ENCODE results near the gene CYP46A1. TPM values are rescaled to one million over a fixed set of nuclear protein-coding genes. Genes with fewer than 3 reads are reported as not detected.

The CYP46A1 gene
- total and polyA plus RNA-seq, 2 donors (not counting 1 experiment from before 2014, with no cell fraction given) = 0.27 to 0.28 TPM

DNA sequence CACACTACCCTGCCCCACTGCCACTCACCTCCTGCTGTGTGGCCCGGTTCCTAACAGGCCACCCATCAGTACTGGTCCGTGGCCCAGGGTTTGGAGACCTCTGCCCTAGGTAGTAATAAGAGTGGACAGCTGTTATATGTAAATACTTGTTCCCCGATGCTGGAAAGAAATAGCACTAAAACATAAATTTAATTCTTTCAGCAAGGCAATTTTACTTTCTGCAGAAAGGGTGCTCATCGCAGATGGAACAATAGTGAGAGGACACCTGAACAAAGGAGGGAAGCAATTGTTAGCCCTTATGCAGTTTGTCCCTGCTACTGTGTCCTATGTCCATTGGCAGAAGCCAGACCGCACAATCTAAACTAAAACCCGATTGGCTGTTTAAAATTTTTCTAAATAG is 5.9 kb upstream of the CYP46A1 start:
- no peak overlapping the region for H3K4me2 ChIP-seq (replicated peaks; ENCODE audit: low read depth, low read length, poor library complexity, severe bottlenecking)
- 100% methylated on average over 3 of the region's 6 CpGs for whole genome bisulfite sequencing (ENCODE audit: insufficient coverage)
- H3K4me3 ChIP-seq (ENCODE audit: control extremely low read depth in 1 of 5, extremely low read depth in 1 of 5, insufficient read depth in 1 of 5, low read depth in 2 of 5, low read length in 4 of 5) = no peak overlapping the region
- no peak overlapping the region for H3K4me3 Mint-ChIP-seq
- peaks cover 0 to 32% (median 2%) of the 10 kb centered on the region in 3 donors for H3K9me3 ChIP-seq (ENCODE audit: control extremely low read depth in 1 of 3, control insufficient read depth in 2 of 3, insufficient read depth in 1 of 3, low read length in 2 of 3)
- no peak overlapping the region for H2AFZ ChIP-seq (ENCODE audit: insufficient read depth, low read depth, low read length, poor library complexity, severe bottlenecking)
- DNase-seq (no peak), ATAC-seq (ENCODE audit: low read depth) (no peak)
- H3K9me3 Mint-ChIP-seq (ENCODE audit: insufficient read depth) = no peaks in the 10 kb centered on the region
- H3K4me1 ChIP-seq (ENCODE audit: control insufficient read depth in 2 of 2, insufficient read depth in 2 of 2, low read length in 2 of 2) = peaks cover 5 to 7% of the 10 kb centered on the region in 2 donors
- no peaks in the 10 kb centered on the region for H4K20me1 ChIP-seq (ENCODE audit: control insufficient read depth, insufficient read depth, low read length, poor library complexity, severe bottlenecking)
- ChIA-PET CTCF (no interaction called here), POLR2A (no interaction called here)
- peaks cover 7% of the 10 kb centered on the region for H3K4me1 Mint-ChIP-seq
- H3K9ac ChIP-seq (ENCODE audit: low read length) = no peak overlapping the region
- H3K27me3 ChIP-seq (replicated peaks in 1 of 4; ENCODE audit: control extremely low read depth in 1 of 4, control insufficient read depth in 3 of 4, insufficient read depth in 4 of 4, low read length in 3 of 4) = peaks cover 0 to 25% (median 1%) of the 10 kb centered on the region in 4 experiments
- no peaks in the 10 kb centered on the region for H3K36me3 ChIP-seq (replicated peaks in 1 of 2; ENCODE audit: control extremely low read depth in 1 of 2, control insufficient read depth in 1 of 2, extremely low read depth in 1 of 2, insufficient read depth in 2 of 2, low read length in 1 of 2)
- intact Hi-C loops (cut with micrococcal nuclease) = no loop called here
- no peak overlapping the region for H3K27ac ChIP-seq (ENCODE audit: low read length in 2 of 2)
- H3K27me3 Mint-ChIP-seq = peaks cover 4% of the 10 kb centered on the region
- no peak for TF ChIP-seq EZH2 (IDR thresholded peaks at IDR 0.05; ENCODE audit: borderline replicate concordance, insufficient read depth, low read depth, low read length, poor library complexity, severe bottlenecking)
- TF ChIP-seq, protein P1, sequence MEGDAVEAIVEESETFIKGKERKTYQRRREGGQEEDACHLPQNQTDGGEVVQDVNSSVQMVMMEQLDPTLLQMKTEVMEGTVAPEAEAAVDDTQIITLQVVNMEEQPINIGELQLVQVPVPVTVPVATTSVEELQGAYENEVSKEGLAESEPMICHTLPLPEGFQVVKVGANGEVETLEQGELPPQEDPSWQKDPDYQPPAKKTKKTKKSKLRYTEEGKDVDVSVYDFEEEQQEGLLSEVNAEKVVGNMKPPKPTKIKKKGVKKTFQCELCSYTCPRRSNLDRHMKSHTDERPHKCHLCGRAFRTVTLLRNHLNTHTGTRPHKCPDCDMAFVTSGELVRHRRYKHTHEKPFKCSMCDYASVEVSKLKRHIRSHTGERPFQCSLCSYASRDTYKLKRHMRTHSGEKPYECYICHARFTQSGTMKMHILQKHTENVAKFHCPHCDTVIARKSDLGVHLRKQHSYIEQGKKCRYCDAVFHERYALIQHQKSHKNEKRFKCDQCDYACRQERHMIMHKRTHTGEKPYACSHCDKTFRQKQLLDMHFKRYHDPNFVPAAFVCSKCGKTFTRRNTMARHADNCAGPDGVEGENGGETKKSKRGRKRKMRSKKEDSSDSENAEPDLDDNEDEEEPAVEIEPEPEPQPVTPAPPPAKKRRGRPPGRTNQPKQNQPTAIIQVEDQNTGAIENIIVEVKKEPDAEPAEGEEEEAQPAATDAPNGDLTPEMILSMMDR (IDR thresholded peaks at IDR 0.05) = no peak
- H3K27ac Mint-ChIP-seq = no peak overlapping the region
- H3K79me2 ChIP-seq (ENCODE audit: control insufficient read depth, insufficient read depth, low read length) = no peaks in the 10 kb centered on the region

DNA sequence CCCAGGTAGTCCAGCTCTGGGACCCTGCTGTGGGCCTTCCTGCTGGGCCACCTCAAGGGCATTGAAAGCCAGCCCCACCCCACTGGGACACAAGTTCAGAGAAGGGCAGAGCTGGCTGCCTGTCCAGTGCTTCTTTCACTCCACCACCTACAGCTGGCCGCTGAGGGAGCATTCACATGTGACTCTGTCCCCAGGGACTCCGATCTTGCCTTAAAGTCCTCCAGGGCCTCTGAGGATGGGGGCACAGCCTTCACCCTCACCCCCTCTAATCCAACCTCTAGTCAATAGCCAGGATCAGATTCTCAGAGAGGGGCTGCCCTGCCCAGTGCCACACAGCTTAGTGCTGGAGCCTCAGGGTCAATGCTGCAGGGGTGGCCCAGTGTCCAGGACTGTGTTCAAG is 5.0 kb upstream of the CYP46A1 start:
- CTCF ChIA-PET = interaction anchor here (0.6 kb wide), 1 partner anchor 203 kb away, joined by 3 read pairs; no protein-coding TSS in a partner anchor

More for the DNA sequence above, 5.0 kb upstream of the CYP46A1 start:
- Mint-ChIP-seq H3K4me3 (no peak overlapping the region), H3K27ac (no peak overlapping the region), H3K27me3 (peaks cover 4% of the 10 kb centered on the region), H3K4me1 (peaks cover 10% of the 10 kb centered on the region), H3K9me3 (ENCODE audit: insufficient read depth) (no peaks in the 10 kb centered on the region)
- no peak for ATAC-seq (ENCODE audit: low read depth)
- intact Hi-C loops (cut with micrococcal nuclease) = no loop called here
- peaks cover 0 to 36% (median 2%) of the 10 kb centered on the region in 3 donors for H3K9me3 ChIP-seq (ENCODE audit: control extremely low read depth in 1 of 3, control insufficient read depth in 2 of 3, insufficient read depth in 1 of 3, low read length in 2 of 3)
- H3K27me3 ChIP-seq (replicated peaks in 1 of 4; ENCODE audit: control extremely low read depth in 1 of 4, control insufficient read depth in 3 of 4, insufficient read depth in 4 of 4, low read length in 3 of 4) = peaks cover 0 to 24% (median 1%) of the 10 kb centered on the region in 4 experiments
- TF ChIP-seq, protein P1 (IDR thresholded peaks at IDR 0.05) = no peak
- TF ChIP-seq EZH2 (IDR thresholded peaks at IDR 0.05; ENCODE audit: borderline replicate concordance, insufficient read depth, low read depth, low read length, poor library complexity, severe bottlenecking) = no peak
- 88% methylated on average over 2 of the region's 2 CpGs for WGBS (ENCODE audit: insufficient coverage)
- POLR2A ChIA-PET = no interaction called here
- H3K4me3 ChIP-seq (ENCODE audit: control extremely low read depth in 1 of 5, extremely low read depth in 1 of 5, insufficient read depth in 1 of 5, low read depth in 2 of 5, low read length in 4 of 5) = no peak overlapping the region
- H3K36me3 ChIP-seq (replicated peaks in 1 of 2; ENCODE audit: control extremely low read depth in 1 of 2, control insufficient read depth in 1 of 2, extremely low read depth in 1 of 2, insufficient read depth in 2 of 2, low read length in 1 of 2) = no peaks in the 10 kb centered on the region
- H3K4me1 ChIP-seq (ENCODE audit: control insufficient read depth in 2 of 2, insufficient read depth in 2 of 2, low read length in 2 of 2) = peaks cover 6 to 12% of the 10 kb centered on the region in 2 donors
- H3K27ac ChIP-seq (ENCODE audit: low read length in 2 of 2) = no peak overlapping the region
- H3K79me2 ChIP-seq (ENCODE audit: control insufficient read depth, insufficient read depth, low read length) = no peaks in the 10 kb centered on the region
- H3K4me2 ChIP-seq (replicated peaks; ENCODE audit: low read depth, low read length, poor library complexity, severe bottlenecking) = no peak overlapping the region
- no peak overlapping the region for H2AFZ ChIP-seq (ENCODE audit: insufficient read depth, low read depth, low read length, poor library complexity, severe bottlenecking)
- no peak overlapping the region for H3K9ac ChIP-seq (ENCODE audit: low read length)
- no peak for DNase-seq
- no peaks in the 10 kb centered on the region for H4K20me1 ChIP-seq (ENCODE audit: control insufficient read depth, insufficient read depth, low read length, poor library complexity, severe bottlenecking)

All from B cell (primary cell).